ENCODE results near the gene FCN1. TPM values are rescaled to one million over a fixed set of nuclear protein-coding genes. Genes with fewer than 3 reads are reported as not detected.
A peak's percentile ranks its signal among the peaks of the same experiment; 100 is the strongest.

The FCN1 gene
- polyA plus RNA-seq, 3 donors: 2,884 to 7,680 (median 6,268) TPM

- no peak for DNase-seq
- peaks cover 0 to 2% (median 0%) of the 10 kb centered on the region in 3 donors for H3K27me3 Mint-ChIP-seq (ENCODE audit: low read depth in 3 of 3)
Measured at GRCh38 chr9:134930398-134930797, 12.7 kb upstream of the FCN1 start.

DNA sequence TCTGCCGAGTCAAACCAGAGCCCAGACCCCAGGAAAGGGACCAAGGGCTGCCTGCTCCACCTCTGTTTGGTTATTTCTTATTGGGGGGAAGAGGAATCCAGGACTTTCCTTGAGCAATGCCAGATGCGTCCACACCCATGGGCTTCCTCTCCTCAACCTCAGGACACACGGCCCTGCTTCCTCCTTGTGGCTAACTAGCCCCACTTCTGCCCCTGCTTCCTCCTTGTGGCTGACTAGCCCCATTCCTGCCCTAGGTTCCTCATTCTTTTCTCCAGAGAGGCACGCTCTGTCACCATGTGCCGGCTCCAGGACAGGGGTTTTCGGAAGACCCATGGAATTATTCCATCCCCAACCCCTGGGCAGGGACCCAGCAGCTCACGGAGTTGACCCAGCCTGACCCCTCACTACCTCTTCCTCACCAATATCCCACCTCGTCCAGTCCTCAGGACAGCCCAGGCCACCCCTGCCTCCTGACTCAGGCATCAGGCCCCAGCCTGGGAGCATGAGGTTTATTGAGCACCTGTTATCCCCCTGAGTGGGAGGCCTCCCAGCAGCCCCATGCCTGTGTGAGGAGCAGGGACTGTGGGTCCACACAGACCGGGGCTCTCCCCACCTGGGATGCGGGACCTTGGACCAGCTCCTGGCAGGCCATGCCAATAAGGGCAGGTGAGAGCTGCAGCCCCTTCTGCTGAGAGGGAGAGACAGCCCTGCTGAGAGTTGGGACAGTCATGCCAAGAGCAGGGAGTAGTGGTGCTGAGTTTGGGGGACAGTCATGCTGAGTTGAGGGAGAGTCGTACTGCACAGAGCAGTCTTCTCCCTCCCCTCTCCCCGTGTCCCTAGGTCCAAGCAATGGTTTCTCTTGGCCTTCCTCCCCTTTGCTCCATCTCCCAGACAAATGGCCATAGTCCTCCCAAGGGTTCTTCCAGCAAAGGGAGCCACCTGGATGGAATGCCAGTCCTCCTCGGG lies 11.8 kb upstream of the FCN1 start:
- peaks cover 11 to 16% of the 10 kb centered on the region in 2 donors for H3K36me3 Mint-ChIP-seq
- no peaks in the 10 kb centered on the region for H3K9me3 ChIP-seq (replicated peaks in 1 of 2; ENCODE audit: control insufficient read depth in 1 of 2, insufficient read depth in 1 of 2, low read length in 2 of 2)
- peak overlapping the region; percentile 63 for H3K9ac ChIP-seq (ENCODE audit: insufficient read depth, low read length, poor library complexity, severe bottlenecking)
- H3K27ac Mint-ChIP-seq: peak overlapping the region; percentile 94 to 98 (median 97)
- H3K79me2 ChIP-seq (ENCODE audit: insufficient read depth, low read length): peaks cover 31% of the 10 kb centered on the region
- H3K4me2 ChIP-seq (replicated peaks; ENCODE audit: extremely low read depth, low read length, poor library complexity, severe bottlenecking): peak overlapping the region; percentile 76
- TF ChIP-seq, protein P1, sequence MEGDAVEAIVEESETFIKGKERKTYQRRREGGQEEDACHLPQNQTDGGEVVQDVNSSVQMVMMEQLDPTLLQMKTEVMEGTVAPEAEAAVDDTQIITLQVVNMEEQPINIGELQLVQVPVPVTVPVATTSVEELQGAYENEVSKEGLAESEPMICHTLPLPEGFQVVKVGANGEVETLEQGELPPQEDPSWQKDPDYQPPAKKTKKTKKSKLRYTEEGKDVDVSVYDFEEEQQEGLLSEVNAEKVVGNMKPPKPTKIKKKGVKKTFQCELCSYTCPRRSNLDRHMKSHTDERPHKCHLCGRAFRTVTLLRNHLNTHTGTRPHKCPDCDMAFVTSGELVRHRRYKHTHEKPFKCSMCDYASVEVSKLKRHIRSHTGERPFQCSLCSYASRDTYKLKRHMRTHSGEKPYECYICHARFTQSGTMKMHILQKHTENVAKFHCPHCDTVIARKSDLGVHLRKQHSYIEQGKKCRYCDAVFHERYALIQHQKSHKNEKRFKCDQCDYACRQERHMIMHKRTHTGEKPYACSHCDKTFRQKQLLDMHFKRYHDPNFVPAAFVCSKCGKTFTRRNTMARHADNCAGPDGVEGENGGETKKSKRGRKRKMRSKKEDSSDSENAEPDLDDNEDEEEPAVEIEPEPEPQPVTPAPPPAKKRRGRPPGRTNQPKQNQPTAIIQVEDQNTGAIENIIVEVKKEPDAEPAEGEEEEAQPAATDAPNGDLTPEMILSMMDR (IDR thresholded peaks at IDR 0.05): no peak
- 27% methylated on average over 7 of the region's 13 CpGs for WGBS (ENCODE audit: insufficient coverage)
- H3K4me1 Mint-ChIP-seq: peaks cover 96% of the 10 kb centered on the region
- peaks cover 99 to 100% of the 10 kb centered on the region in 2 donors for H3K4me1 ChIP-seq (ENCODE audit: control insufficient read depth in 1 of 2, insufficient read depth in 2 of 2, low read length in 2 of 2)
- H3K4me3 Mint-ChIP-seq: peak overlapping the region; percentile 76 to 85
- peaks cover 0 to 4% (median 0%) of the 10 kb centered on the region in 3 donors for H3K27me3 Mint-ChIP-seq (ENCODE audit: low read depth in 3 of 3)
- H3K4me3 ChIP-seq (replicated peaks in 1 of 3; ENCODE audit: low read depth in 2 of 3, low read length in 3 of 3): peak overlapping the region in 2 of 3 experiments; percentile 5 to 68
- no peaks in the 10 kb centered on the region for H4K20me1 ChIP-seq (ENCODE audit: insufficient read depth, low read length)
- H3K9me3 Mint-ChIP-seq: peaks cover 0 to 9% (median 3%) of the 10 kb centered on the region in 7 donors
- H3K27me3 ChIP-seq (ENCODE audit: control insufficient read depth in 2 of 2, insufficient read depth in 2 of 2, low read length in 2 of 2): no peaks in the 10 kb centered on the region
- DNase-seq: peak; percentile 90 to 97 (median 97)
- intact Hi-C loops (cut with micrococcal nuclease): loop anchor here (10.0 kb wide), 3 partner anchors 455 to 875 kb away; partner anchors contain the start of gene BRD3 (in 1 of the 2)
- H3K27ac ChIP-seq (ENCODE audit: low read depth in 1 of 2, low read length in 2 of 2): peak overlapping the region; percentile 70 to 93
- no peak overlapping the region for H2AFZ ChIP-seq (ENCODE audit: insufficient read depth, low read depth, low read length, poor library complexity, severe bottlenecking)
- no peaks in the 10 kb centered on the region for H3K36me3 ChIP-seq (replicated peaks in 1 of 2; ENCODE audit: control insufficient read depth in 1 of 2, insufficient read depth in 2 of 2, low read length in 2 of 2)

More at GRCh38 chr9:134930398-134930797, 12.7 kb upstream of the FCN1 start:
- Histone ChIP-seq H3K27ac (ENCODE audit: low read depth in 1 of 2, low read length in 2 of 2) (peak overlapping the region; percentile 70 to 93), H3K4me3 (replicated peaks in 1 of 3; ENCODE audit: low read depth in 2 of 3, low read length in 3 of 3) (peak overlapping the region in 1 of 3 experiments; percentile 68), H3K4me2 (replicated peaks; ENCODE audit: extremely low read depth, low read length, poor library complexity, severe bottlenecking) (peak overlapping the region; percentile 76), H3K9ac (ENCODE audit: insufficient read depth, low read length, poor library complexity, severe bottlenecking) (no peak overlapping the region), H3K36me3 (replicated peaks in 1 of 2; ENCODE audit: control insufficient read depth in 1 of 2, insufficient read depth in 2 of 2, low read length in 2 of 2) (no peaks in the 10 kb centered on the region), H4K20me1 (ENCODE audit: insufficient read depth, low read length) (no peaks in the 10 kb centered on the region), H3K4me1 (ENCODE audit: control insufficient read depth in 1 of 2, insufficient read depth in 2 of 2, low read length in 2 of 2) (peaks cover 99 to 100% of the 10 kb centered on the region in 2 donors), H3K27me3 (ENCODE audit: control insufficient read depth in 2 of 2, insufficient read depth in 2 of 2, low read length in 2 of 2) (no peaks in the 10 kb centered on the region), H3K9me3 (replicated peaks in 1 of 2; ENCODE audit: control insufficient read depth in 1 of 2, insufficient read depth in 1 of 2, low read length in 2 of 2) (no peaks in the 10 kb centered on the region), H3K79me2 (ENCODE audit: insufficient read depth, low read length) (peaks cover 31% of the 10 kb centered on the region), H2AFZ (ENCODE audit: insufficient read depth, low read depth, low read length, poor library complexity, severe bottlenecking) (no peak overlapping the region)
- Mint-ChIP-seq H3K4me3 (no peak overlapping the region), H3K27ac (peak overlapping the region in 6 of 7 donors; percentile 31 to 97 (median 95)), H3K4me1 (peaks cover 96% of the 10 kb centered on the region), H3K36me3 (peaks cover 10 to 16% of the 10 kb centered on the region in 2 donors), H3K9me3 (peaks cover 0 to 9% (median 3%) of the 10 kb centered on the region in 7 donors)
- intact Hi-C loops (cut with micrococcal nuclease): loop anchor here in 1 of 2 donors (10.0 kb wide), 1 partner anchor 876 kb away; no protein-coding TSS in a partner anchor
- WGBS (ENCODE audit: insufficient coverage): 35% methylated on average over 4 of the region's 13 CpGs
- TF ChIP-seq, protein P1 (IDR thresholded peaks at IDR 0.05): no peak

Data from CD14-positive monocyte (primary cell).